SK-MEL-5 (cell line): ENCODE data around the gene ATMIN. TPM values are rescaled to one million over a fixed set of nuclear protein-coding genes. Genes with fewer than 3 reads are reported as not detected.

Experiments
- DNase-seq: peaks from one replicate; pipeline ENCODE4 v3.0.0-alpha.2; 2016; ENCODE audit warnings: low read depth, low spot score
- in situ Hi-C: cut with HindIII; loops from 2 replicates; pipeline ENCODE4 v1.10.0; 2016; ENCODE audit warnings: low sequenced_read_pairs, high pct_unique_total_duplicates, low pct_unique_long_range_greater_than_20kb
- total RNA-seq: library from RNA; depleted of rRNA; stranded (reverse); fragments of >200 nt; shearing (Covaris generic); gene quantifications from 2 replicates; pipeline ENCODE4 v1.2.3, GENCODE V29; 2014

The ATMIN gene
- total RNA-seq, 1 experiment from 2014 or later: 42.3 TPM

- in situ Hi-C loops: no loop called here
- no peak for DNase-seq
Measured at GRCh38 chr16:81003610-81004460, 31.8 kb upstream of the ATMIN start.

- DNase-seq: peak; percentile 71
- in situ Hi-C loops: no loop called here
Measured at GRCh38 chr16:81004646-81005353, 30.8 kb upstream of the ATMIN start.

GRCh38 chr16:81005610-81006161 lies 30.0 kb upstream of the ATMIN start:
- in situ Hi-C loops: no loop called here
- DNase-seq: no peak

GRCh38 chr16:81006211-81006812 lies 29.3 kb upstream of the ATMIN start:
- DNase-seq: peak; percentile 53
- in situ Hi-C loops: no loop called here

GRCh38 chr16:81006813-81007695 lies 28.6 kb upstream of the ATMIN start, which contains the start of the genes CENPN and CMC2:
CENPN (plus strand) TSS chr16:81007214; CDS start chr16:81011940, 4,726 bp downstream.
CMC2 (minus strand) TSS chr16:81006885; CDS start chr16:80997394, 9,491 bp downstream.
- peak; percentile 97 for DNase-seq
- in situ Hi-C loops: no loop called here

GRCh38 chr16:81008505-81008789 lies 27.2 kb upstream of the ATMIN start:
- in situ Hi-C loops: no loop called here
- DNase-seq: no peak

- DNase-seq: no peak
- in situ Hi-C loops: no loop called here
Measured at GRCh38 chr16:81012974-81013373, 22.7 kb upstream of the ATMIN start.

GRCh38 chr16:81014672-81015071 lies 21.0 kb upstream of the ATMIN start:
- in situ Hi-C loops: no loop called here
- no peak for DNase-seq

GRCh38 chr16:81018496-81018895 lies 17.1 kb upstream of the ATMIN start:
- in situ Hi-C loops: no loop called here
- DNase-seq: peak; percentile 93

- no peak for DNase-seq
- in situ Hi-C loops: no loop called here
Measured at GRCh38 chr16:81026429-81026828, 9.2 kb upstream of the ATMIN start.

GRCh38 chr16:81029930-81030604 lies 5.6 kb upstream of the ATMIN start:
- in situ Hi-C loops: no loop called here

GRCh38 chr16:81035975-81036750 lies 521 bp downstream of the ATMIN start:
- in situ Hi-C loops: no loop called here
- no peak for DNase-seq

More at GRCh38 chr16:81029930-81030604, 5.6 kb upstream of the ATMIN start:
- no peak for DNase-seq

- in situ Hi-C loops: no loop called here
- no peak for DNase-seq
Measured at GRCh38 chr16:81036751-81037350, 1.2 kb downstream of the ATMIN start.

- in situ Hi-C loops: no loop called here
- DNase-seq: no peak
Measured at GRCh38 chr16:81040131-81040530, 4.5 kb downstream of the ATMIN start.

- in situ Hi-C loops: no loop called here
Measured at GRCh38 chr16:81040842-81041241, 5.2 kb downstream of the ATMIN start.

GRCh38 chr16:81041696-81042095 lies 6.1 kb downstream of the ATMIN start:
- in situ Hi-C loops: no loop called here
- DNase-seq: no peak

More at GRCh38 chr16:81040842-81041241, 5.2 kb downstream of the ATMIN start:
- DNase-seq: no peak
